HepG2 (cell line): ENCODE data around the gene PTMA. TPM values are rescaled to one million over a fixed set of nuclear protein-coding genes. Genes with fewer than 3 reads are reported as not detected.

ENCODE experiments used
- ATAC-seq: fragments of 200-7000 bp; cut with Tn5 transposase; 3 replicates; pipeline ENCODE4 v1.9.1; 2020; ENCODE audit warnings: mild to moderate bottlenecking, moderate library complexity
- BruUV-seq: library from RNA; stranded (reverse); fragments of 400-500 nt; replicated peaks from 2 replicates; lab custom pipeline; 2021; lab: Mats Ljungman, UMichigan
- CTCF ChIA-PET: fragments of 300-600 bp; formaldehyde crosslinking; extraction: SDS; loops from one replicate; lab custom pipeline; 2021; ENCODE audit warnings: low total read pairs, inconsistent platforms, low intra/inter-chr PET ratio; lab: Yijun Ruan, JAX
- POLR2A ChIA-PET: fragments of 350-600 bp; sonication (Branson Sonifier 250); formaldehyde crosslinking; loops from one replicate; lab custom pipeline; 2020; ENCODE audit warnings: antibody characterized with exemption, inconsistent platforms; lab: Yijun Ruan, JAX
- DNase-seq: peaks from one replicate; pipeline ENCODE4 v3.0.0-alpha.2; 2015; ENCODE audit warnings: low spot score
- FAIRE-seq: peaks from 3 replicates; lab custom pipeline; 2011; peaks lifted over from hg19 to GRCh38; lab: Jason Lieb, UNC
- H2AFZ ChIP-seq: one replicate; pipeline ENCODE4 v1.6.1; 2011; ENCODE audit warnings: low read length, inconsistent platforms
- H3K27ac ChIP-seq: fragments of 300-600 bp; 3 replicates; pipeline ENCODE4 v1.8.0; 2011; ENCODE audit warnings: mixed run types, mild to moderate bottlenecking, mixed read lengths, low read length, inconsistent platforms; ENCODE audit not compliant: insufficient read depth; ENCODE audit errors: extremely low read length
- H3K27me3 ChIP-seq, 2 experiments: fragments of 200-600 bp in 1 of 2; 2 replicates in 1 of 2; 3 replicates in 1 of 2; pipeline versions ENCODE4 v1.6.0 to v1.8.0; 2011; ENCODE audit warnings: low read length in 2 of 2, mild to moderate bottlenecking in 2 of 2, moderate library complexity in 2 of 2, inconsistent platforms in 1 of 2; ENCODE audit not compliant: insufficient read depth in 2 of 2, control insufficient read depth in 1 of 2
- H3K36me3 ChIP-seq, 2 experiments: fragments of 200-600 bp in 1 of 2; replicated peaks in 1 of 2; 2 replicates in 1 of 2; 3 replicates in 1 of 2; pipeline versions ENCODE4 v1.5.1 to v1.8.0; 2011; ENCODE audit warnings: low read length in 2 of 2, inconsistent platforms in 1 of 2; ENCODE audit not compliant: insufficient read depth in 2 of 2, control insufficient read depth in 1 of 2
- H3K4me1 ChIP-seq: 2 replicates; pipeline ENCODE4 v1.5.1; 2012; ENCODE audit warnings: low read length, inconsistent platforms; ENCODE audit not compliant: insufficient read depth
- H3K4me2 ChIP-seq: 2 replicates; pipeline ENCODE4 v1.6.0; 2011; ENCODE audit warnings: low read depth, low read length, inconsistent platforms
- H3K4me3 ChIP-seq, 3 experiments: fragments of 200-600 bp in 1 of 3; sonication (generic), shearing (Covaris generic) in 1 of 3; replicated peaks in 1 of 3; 2 replicates each; pipeline ENCODE4 v1.5.1; 2011 to 2016; ENCODE audit warnings: low read length in 3 of 3, inconsistent platforms in 2 of 3, low read depth in 2 of 3, mild to moderate bottlenecking in 2 of 3, control low read depth in 1 of 3, mixed read lengths in 1 of 3; ENCODE audit not compliant: insufficient read depth in 1 of 3
- H3K79me2 ChIP-seq: one replicate; pipeline ENCODE4 v1.6.1; 2011; ENCODE audit warnings: low read length, inconsistent platforms; ENCODE audit not compliant: insufficient read depth
- H3K9ac ChIP-seq: 2 replicates; pipeline ENCODE4 v1.6.0; 2011; ENCODE audit warnings: mild to moderate bottlenecking, low read depth, low read length, inconsistent platforms; ENCODE audit not compliant: insufficient read depth
- H3K9me3 ChIP-seq: 2 replicates; pipeline ENCODE4 v1.5.1; 2012; ENCODE audit warnings: mild to moderate bottlenecking, low read length
- H4K20me1 ChIP-seq: 2 replicates; pipeline ENCODE4 v1.6.0; 2011; ENCODE audit warnings: inconsistent platforms, mild to moderate bottlenecking, low read length, moderate library complexity; ENCODE audit not compliant: insufficient read depth
- CREB3 ChIP-seq: sonication (generic); formaldehyde crosslinking; IDR thresholded peaks from 2 replicates; pipeline ENCODE4 v1.5.0; 2020; ENCODE audit warnings: missing genetic modification reagents
- DPF2 ChIP-seq: sonication (generic); formaldehyde crosslinking; IDR thresholded peaks from 2 replicates; pipeline ENCODE4 v1.4.0; 2020; ENCODE audit warnings: mild to moderate bottlenecking, low read depth, missing genetic modification reagents, borderline replicate concordance
- KLF6 ChIP-seq: IDR thresholded peaks from 2 replicates; pipeline ENCODE4 v1.8.0; 2016; ENCODE audit warnings: missing biosample characterization, missing genetic modification reagents
- NBN ChIP-seq: fragments of 450-650 bp; conservative IDR thresholded peaks from 2 replicates; pipeline ENCODE4 v1.6.1; 2017
- RAD21 ChIP-seq: fragments of 450-650 bp; formaldehyde crosslinking; IDR thresholded peaks from 2 replicates; pipeline ENCODE4 v1.5.0; 2020; ENCODE audit warnings: mild to moderate bottlenecking
- SMARCC2 ChIP-seq: fragments of 450-650 bp; IDR thresholded peaks from 2 replicates; pipeline ENCODE4 v1.6.1; 2017; ENCODE audit warnings: antibody characterized with exemption, mild to moderate bottlenecking
- SUZ12 ChIP-seq: fragments of 150-350 bp; IDR thresholded peaks from 2 replicates; pipeline ENCODE4 v1.6.1; 2014; ENCODE audit warnings: low read depth, low read length
- USF2 ChIP-seq, 2 experiments: sonication (generic) in 1 of 2; formaldehyde crosslinking in 1 of 2; IDR thresholded peaks; 2 replicates each; pipeline versions ENCODE4 v1.5.1 to v1.6.1; 2011 to 2020; ENCODE audit warnings: borderline replicate concordance in 1 of 2, low read depth in 1 of 2, low read length in 1 of 2, mild to moderate bottlenecking in 1 of 2, missing genetic modification reagents in 1 of 2, moderate library complexity in 1 of 2
- ZNF160 ChIP-seq: sonication (generic); formaldehyde crosslinking; IDR thresholded peaks from 2 replicates; pipeline ENCODE4 v1.8.0; 2022; ENCODE audit warnings: mild to moderate bottlenecking, inconsistent platforms, missing genetic modification reagents
- ZNF34 ChIP-seq: sonication (generic); formaldehyde crosslinking; IDR thresholded peaks from 2 replicates; pipeline ENCODE4 v1.4.0; 2020; ENCODE audit warnings: mild to moderate bottlenecking, missing genetic modification reagents, borderline replicate concordance
- ZNF407 ChIP-seq: sonication (generic); formaldehyde crosslinking; IDR thresholded peaks from one replicate; pipeline ENCODE4 v1.5.1; 2020; ENCODE audit warnings: mild to moderate bottlenecking, missing genetic modification reagents; ENCODE audit errors: not compliant biosample characterization
- ZNF775 ChIP-seq: sonication (generic); formaldehyde crosslinking; IDR thresholded peaks from 2 replicates; pipeline ENCODE4 v1.4.0; 2020; ENCODE audit warnings: missing genetic modification reagents, mild to moderate bottlenecking, moderate library complexity, borderline replicate concordance
- WGBS: methylation state at CpG from one replicate; pipeline ENCODE4 v1.1.6; 2017; ENCODE audit warnings: low lambda C conversion rate; 5-methylcytosine and 5-hydroxymethylcytosine counted together
- in situ Hi-C: cut with HindIII; loops from 2 replicates; pipeline ENCODE4 v1.10.0; 2017; ENCODE audit warnings: low pct_unique_long_range_greater_than_20kb; ENCODE audit not compliant: extremely low pct_ligation_motif_present
- intact Hi-C: fragments of 100-400 bp; cut with micrococcal nuclease; formaldehyde crosslinking; loops from one replicate; pipeline ENCODE4 v1.10.0; 2022; ENCODE audit not compliant: unreplicated experiment
- polyA plus RNA-seq, 8 experiments: library from polyadenylated mRNA; depleted of rRNA in 3 of 8; stranded (reverse) in 7 of 8; unstranded in 1 of 8; fragments of >200 nt; fragmentation: Illumina TruSeq in 4 of 8; extraction: Trizol in 4 of 8; gene quantifications; 2 replicates each; pipeline versions ENCODE4 v1.2.1 to v1.2.3, GENCODE V29; 2011 to 2016; ENCODE audit warnings: low read depth in 4 of 8, missing spikeins in 1 of 8, mixed read lengths in 1 of 8; ENCODE audit not compliant: insufficient read depth in 1 of 8
- total RNA-seq, 5 experiments: library from RNA; depleted of rRNA; stranded (reverse); fragments of >200 nt; fragmentation: Illumina TruSeq; extraction: Trizol; gene quantifications; 2 replicates each; pipeline ENCODE4 v1.2.3, GENCODE V29; 2016; ENCODE audit warnings: low read depth in 1 of 5

The PTMA gene
- total and polyA plus RNA-seq, 2 of the 13 experiments (the other 11 are each of a cell fraction or from before 2014, with no cell fraction given), result 190 to 1,086 TPM

- WGBS, result 87% methylated on average over 7 of the region's 7 CpGs
- CTCF ChIA-PET, result no interaction called here
- FAIRE-seq, result no peak
Observed at GRCh38 chr2:231737761-231738160, 29.4 kb downstream of the PTMA start.

More at GRCh38 chr2:231737761-231738160, 29.4 kb downstream of the PTMA start:
- no peaks in the 10 kb centered on the region for H3K9me3 ChIP-seq
- no peaks in the 10 kb centered on the region for H3K27me3 ChIP-seq
- no peak overlapping the region for H3K9ac ChIP-seq
- H3K27ac ChIP-seq, result no peak overlapping the region
- no peak overlapping the region for H3K4me2 ChIP-seq
- H2AFZ ChIP-seq, result no peak overlapping the region
- H4K20me1 ChIP-seq, result no peaks in the 10 kb centered on the region
- DNase-seq (no peak), ATAC-seq (no peak)
- no peaks in the 10 kb centered on the region for H3K4me1 ChIP-seq
- H3K79me2 ChIP-seq, result no peaks in the 10 kb centered on the region
- no TSS peak for BruUV-seq
- intact Hi-C loops, result no loop called here
- in situ Hi-C loops, result no loop called here
- no peak for TF ChIP-seq ZNF160 (CRISPR knock-in tag)
- TF ChIP-seq CREB3 (CRISPR knock-in tag), result no peak
- TF ChIP-seq SUZ12, result no peak
- TF ChIP-seq ZNF407 (CRISPR knock-in tag), result no peak
- TF ChIP-seq ZNF775 (CRISPR knock-in tag), result no peak
- no peak for TF ChIP-seq RAD21
- no peak for TF ChIP-seq ZNF34 (CRISPR knock-in tag)
- no peak for TF ChIP-seq KLF6 (CRISPR knock-in tag)
- no peak for TF ChIP-seq DPF2 (CRISPR knock-in tag)
- TF ChIP-seq NBN, result no peak
- no peak for TF ChIP-seq USF2 (IDR thresholded peaks at IDR 0.05; ENCODE audit: low read depth, low read length)
- TF ChIP-seq USF2 (CRISPR knock-in tag; IDR thresholded peaks at IDR 0.05; ENCODE audit: borderline replicate concordance), result no peak
- no peak for TF ChIP-seq SMARCC2
- H3K4me3 ChIP-seq, result no peak overlapping the region
- POLR2A ChIA-PET, result no interaction called here
- H3K36me3 ChIP-seq, result no peaks in the 10 kb centered on the region
